Measurements from ENCODE around the gene ANO3.

Gene ANO3

DNA sequence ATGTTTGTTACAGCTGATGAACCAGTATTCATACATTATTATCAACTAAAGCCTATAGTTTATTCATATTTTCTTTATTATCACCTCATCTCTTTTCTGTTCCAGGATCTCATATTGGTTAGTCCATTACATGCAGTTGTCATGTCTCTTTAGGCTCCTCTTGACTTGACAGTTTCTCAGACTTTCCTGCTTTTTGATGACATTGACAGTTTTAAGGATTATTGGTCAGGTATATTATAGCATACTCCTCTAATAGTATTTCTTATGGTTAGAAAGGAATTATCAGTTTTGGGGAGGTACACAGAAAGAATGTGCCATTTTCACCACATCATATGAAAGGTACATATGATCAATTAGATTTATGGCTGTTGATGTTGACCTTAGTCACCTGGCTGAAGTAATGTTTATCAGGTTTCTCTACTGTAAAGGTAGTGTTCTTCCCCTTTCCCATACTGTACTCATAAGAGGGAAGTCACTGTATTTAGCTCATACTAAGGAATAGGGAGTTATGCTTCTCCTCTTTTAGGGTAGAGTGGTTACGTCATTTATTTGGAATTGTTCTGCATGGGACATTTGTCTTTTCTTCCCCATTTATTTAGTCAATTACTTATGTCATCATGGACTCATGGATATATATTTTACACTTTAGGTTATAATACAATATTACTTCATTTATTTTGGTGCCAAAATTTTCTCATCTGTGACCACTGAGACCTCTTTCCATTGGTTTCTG, 9.4 kb upstream of the ANO3 start:
- Histone ChIP-seq H3K4me2 (ENCODE audit: low read length) (no peak overlapping the region), H3K4me1 (no peaks in the 10 kb centered on the region), H3K36me3 (ENCODE audit: control insufficient read depth, insufficient read depth, low read length) (no peaks in the 10 kb centered on the region), H2AFZ (no peak overlapping the region), H3K4me3 (ENCODE audit: low read depth, low read length) (no peak overlapping the region), H3K27ac (no peak overlapping the region), H3K27me3 (ENCODE audit: control insufficient read depth, insufficient read depth, low read length) (no peaks in the 10 kb centered on the region), H3K9me3 (ENCODE audit: control insufficient read depth, low read length) (no peaks in the 10 kb centered on the region), H3K79me2 (no peaks in the 10 kb centered on the region), H3K9ac (no peak overlapping the region)
- TF ChIP-seq, protein P1, sequence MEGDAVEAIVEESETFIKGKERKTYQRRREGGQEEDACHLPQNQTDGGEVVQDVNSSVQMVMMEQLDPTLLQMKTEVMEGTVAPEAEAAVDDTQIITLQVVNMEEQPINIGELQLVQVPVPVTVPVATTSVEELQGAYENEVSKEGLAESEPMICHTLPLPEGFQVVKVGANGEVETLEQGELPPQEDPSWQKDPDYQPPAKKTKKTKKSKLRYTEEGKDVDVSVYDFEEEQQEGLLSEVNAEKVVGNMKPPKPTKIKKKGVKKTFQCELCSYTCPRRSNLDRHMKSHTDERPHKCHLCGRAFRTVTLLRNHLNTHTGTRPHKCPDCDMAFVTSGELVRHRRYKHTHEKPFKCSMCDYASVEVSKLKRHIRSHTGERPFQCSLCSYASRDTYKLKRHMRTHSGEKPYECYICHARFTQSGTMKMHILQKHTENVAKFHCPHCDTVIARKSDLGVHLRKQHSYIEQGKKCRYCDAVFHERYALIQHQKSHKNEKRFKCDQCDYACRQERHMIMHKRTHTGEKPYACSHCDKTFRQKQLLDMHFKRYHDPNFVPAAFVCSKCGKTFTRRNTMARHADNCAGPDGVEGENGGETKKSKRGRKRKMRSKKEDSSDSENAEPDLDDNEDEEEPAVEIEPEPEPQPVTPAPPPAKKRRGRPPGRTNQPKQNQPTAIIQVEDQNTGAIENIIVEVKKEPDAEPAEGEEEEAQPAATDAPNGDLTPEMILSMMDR (IDR thresholded peaks at IDR 0.05) = no peak

- H3K9me3 ChIP-seq (ENCODE audit: control insufficient read depth, low read length) = no peaks in the 10 kb centered on the region
- H3K27me3 ChIP-seq (ENCODE audit: control insufficient read depth, insufficient read depth, low read length) = no peaks in the 10 kb centered on the region
- no peak overlapping the region for H3K4me2 ChIP-seq (ENCODE audit: low read length)
- H2AFZ ChIP-seq = no peak overlapping the region
- H3K9ac ChIP-seq = no peak overlapping the region
- no peaks in the 10 kb centered on the region for H3K36me3 ChIP-seq (ENCODE audit: control insufficient read depth, insufficient read depth, low read length)
- TF ChIP-seq, protein P1 (IDR thresholded peaks at IDR 0.05) = no peak
- H3K4me3 ChIP-seq (ENCODE audit: low read depth, low read length) = no peak overlapping the region
- H3K4me1 ChIP-seq = no peaks in the 10 kb centered on the region
- H3K79me2 ChIP-seq = no peaks in the 10 kb centered on the region
- H3K27ac ChIP-seq = no peak overlapping the region
Observed at GRCh38 chr11:26323837-26324236, 8.1 kb upstream of the ANO3 start.

DNA sequence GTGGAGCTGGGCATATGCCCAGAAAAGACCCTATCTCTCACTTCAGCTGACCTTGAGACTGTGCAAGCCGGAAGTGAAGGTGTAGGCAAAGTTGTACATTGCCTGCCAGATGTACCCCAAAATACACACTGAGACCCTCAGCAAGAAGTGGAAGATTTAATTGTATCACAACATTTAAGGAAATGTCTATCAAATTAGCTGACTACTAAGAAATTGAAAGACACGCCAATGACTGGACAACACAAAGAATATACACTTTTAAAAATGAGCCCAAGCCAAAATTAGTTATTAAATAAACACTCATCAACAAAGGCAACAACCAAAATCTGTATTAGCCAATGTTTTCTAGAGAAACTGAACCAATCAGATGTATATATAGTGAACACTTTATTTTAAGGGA, 7.7 kb upstream of the ANO3 start:
- Histone ChIP-seq H3K79me2 (no peaks in the 10 kb centered on the region), H3K4me2 (ENCODE audit: low read length) (no peak overlapping the region), H3K27me3 (ENCODE audit: control insufficient read depth, insufficient read depth, low read length) (no peaks in the 10 kb centered on the region), H3K4me1 (no peaks in the 10 kb centered on the region), H3K9me3 (ENCODE audit: control insufficient read depth, low read length) (no peaks in the 10 kb centered on the region), H3K27ac (no peak overlapping the region), H2AFZ (no peak overlapping the region), H3K9ac (no peak overlapping the region), H3K4me3 (ENCODE audit: low read depth, low read length) (no peak overlapping the region), H3K36me3 (ENCODE audit: control insufficient read depth, insufficient read depth, low read length) (no peaks in the 10 kb centered on the region)
- TF ChIP-seq, protein P1 (IDR thresholded peaks at IDR 0.05) = no peak

DNA sequence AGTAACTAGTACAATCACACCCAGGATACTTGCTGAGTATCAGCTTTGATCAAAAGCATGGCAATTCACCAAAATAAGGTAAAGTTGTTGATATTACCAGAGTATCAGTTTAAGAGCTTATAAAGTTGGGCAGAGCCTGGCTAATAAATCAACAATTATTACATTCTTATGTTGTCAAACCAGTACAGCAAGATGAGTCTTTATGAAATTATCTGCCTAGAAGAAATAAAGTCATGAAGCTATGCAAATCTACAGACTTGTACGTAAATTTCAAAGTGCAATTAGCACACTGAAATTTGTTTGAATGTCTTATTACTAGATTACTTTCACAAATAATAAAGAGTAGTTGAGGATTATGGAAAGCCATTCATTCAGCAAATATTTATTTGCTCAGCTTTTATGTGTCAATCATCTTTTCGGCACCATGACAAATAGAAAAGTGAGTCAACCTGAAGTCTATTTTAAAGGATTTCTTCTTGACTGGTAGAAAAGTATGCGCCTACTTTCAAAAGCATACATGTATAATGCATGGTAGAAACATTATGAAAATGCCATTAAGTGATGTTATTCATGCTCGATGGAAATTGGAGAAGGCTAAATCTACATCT, 5.0 kb upstream of the ANO3 start:
- Histone ChIP-seq H3K9me3 (ENCODE audit: control insufficient read depth, low read length) (no peaks in the 10 kb centered on the region), H3K79me2 (no peaks in the 10 kb centered on the region), H3K4me3 (ENCODE audit: low read depth, low read length) (no peak overlapping the region), H3K36me3 (ENCODE audit: control insufficient read depth, insufficient read depth, low read length) (no peaks in the 10 kb centered on the region), H3K27ac (no peak overlapping the region), H2AFZ (no peak overlapping the region), H3K4me2 (ENCODE audit: low read length) (no peak overlapping the region), H3K9ac (no peak overlapping the region), H3K4me1 (no peaks in the 10 kb centered on the region), H3K27me3 (ENCODE audit: control insufficient read depth, insufficient read depth, low read length) (no peaks in the 10 kb centered on the region)
- TF ChIP-seq, protein P1 (IDR thresholded peaks at IDR 0.05) = no peak

- H3K4me3 ChIP-seq (ENCODE audit: low read depth, low read length) = no peak overlapping the region
- no peak overlapping the region for H3K27ac ChIP-seq
- no peaks in the 10 kb centered on the region for H3K4me1 ChIP-seq
- H3K79me2 ChIP-seq = no peaks in the 10 kb centered on the region
- H3K36me3 ChIP-seq (ENCODE audit: control insufficient read depth, insufficient read depth, low read length) = no peaks in the 10 kb centered on the region
- no peak overlapping the region for H2AFZ ChIP-seq
- H3K27me3 ChIP-seq (ENCODE audit: control insufficient read depth, insufficient read depth, low read length) = no peaks in the 10 kb centered on the region
- no peak overlapping the region for H3K9ac ChIP-seq
- TF ChIP-seq, protein P1 (IDR thresholded peaks at IDR 0.05) = no peak
- H3K4me2 ChIP-seq (ENCODE audit: low read length) = no peak overlapping the region
- H3K9me3 ChIP-seq (ENCODE audit: control insufficient read depth, low read length) = no peaks in the 10 kb centered on the region
Observed at GRCh38 chr11:26329206-26329605, 2.7 kb upstream of the ANO3 start.
